Measurements from ENCODE around the gene BOD1L1. TPM values are rescaled to one million over a fixed set of nuclear protein-coding genes. Genes with fewer than 3 reads are reported as not detected.
A peak's percentile ranks its signal among the peaks of the same experiment; 100 is the strongest.

BOD1L1 gene
- total RNA-seq, 6 experiments from 2014 or later, result 22.9 to 24.9 (median 24.6) TPM

DNA sequence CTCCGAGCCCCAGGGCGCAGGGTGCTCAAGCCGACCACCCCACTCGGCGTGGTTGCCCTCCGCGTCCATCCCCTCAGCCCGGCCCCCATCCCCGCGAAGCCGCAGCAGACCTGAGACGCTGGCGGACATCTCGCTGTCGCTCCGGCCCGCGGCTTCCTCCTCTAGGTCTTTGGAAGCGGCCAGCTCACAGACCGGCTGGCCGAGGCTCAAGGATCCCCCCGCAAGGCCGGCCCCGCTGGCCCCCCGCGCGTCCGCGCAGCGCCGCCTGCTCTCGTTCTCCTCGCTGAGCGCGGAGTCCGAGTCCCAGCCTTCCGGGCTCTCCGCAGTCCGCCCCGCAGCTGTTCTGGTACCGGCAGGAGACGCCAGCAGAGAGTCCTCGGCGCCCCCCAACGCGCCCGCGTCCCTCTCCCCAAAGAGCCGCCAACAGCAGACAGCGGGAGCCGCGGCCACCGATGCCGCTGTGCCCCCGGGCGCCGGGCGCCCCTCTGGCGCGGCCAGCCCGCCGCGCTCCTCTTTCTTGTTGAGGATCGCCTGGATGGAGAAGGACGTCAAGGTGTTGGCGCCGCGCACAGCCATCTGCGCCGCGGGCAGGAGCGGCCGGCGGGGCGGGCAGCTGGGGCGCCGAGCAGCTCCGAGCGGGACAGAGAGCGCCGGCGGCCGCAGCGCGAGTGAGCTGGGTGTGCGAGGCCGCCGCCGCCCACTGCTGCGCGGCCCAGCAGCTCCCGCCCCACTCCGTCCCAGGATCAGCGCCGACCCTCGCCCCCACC is 83.5 kb downstream of the BOD1L1 start, which contains the start of gene NKX3-2:
Gene NKX3-2, minus strand, starts transcription at position 670 of the 767 bp plus-strand sequence. Its CDS starts 94 bp downstream, at position 576.
- Mint-ChIP-seq H3K9me3 (no peaks in the 10 kb centered on the region; the same call in 1 of the 2 replicates), H3K4me1 (ENCODE audit: low read depth) (peaks cover 38% of the 10 kb centered on the region), H3K4me3 (peak within 1 kb of the TSS; percentile 90), H3K36me3 (ENCODE audit: low read depth) (peaks cover 8% of the 10 kb centered on the region), H3K27ac (no peak within 1 kb of the TSS), H3K27me3 (ENCODE audit: insufficient read depth) (peaks cover 53% of the 10 kb centered on the region)
- TF ChIP-seq, protein P1, sequence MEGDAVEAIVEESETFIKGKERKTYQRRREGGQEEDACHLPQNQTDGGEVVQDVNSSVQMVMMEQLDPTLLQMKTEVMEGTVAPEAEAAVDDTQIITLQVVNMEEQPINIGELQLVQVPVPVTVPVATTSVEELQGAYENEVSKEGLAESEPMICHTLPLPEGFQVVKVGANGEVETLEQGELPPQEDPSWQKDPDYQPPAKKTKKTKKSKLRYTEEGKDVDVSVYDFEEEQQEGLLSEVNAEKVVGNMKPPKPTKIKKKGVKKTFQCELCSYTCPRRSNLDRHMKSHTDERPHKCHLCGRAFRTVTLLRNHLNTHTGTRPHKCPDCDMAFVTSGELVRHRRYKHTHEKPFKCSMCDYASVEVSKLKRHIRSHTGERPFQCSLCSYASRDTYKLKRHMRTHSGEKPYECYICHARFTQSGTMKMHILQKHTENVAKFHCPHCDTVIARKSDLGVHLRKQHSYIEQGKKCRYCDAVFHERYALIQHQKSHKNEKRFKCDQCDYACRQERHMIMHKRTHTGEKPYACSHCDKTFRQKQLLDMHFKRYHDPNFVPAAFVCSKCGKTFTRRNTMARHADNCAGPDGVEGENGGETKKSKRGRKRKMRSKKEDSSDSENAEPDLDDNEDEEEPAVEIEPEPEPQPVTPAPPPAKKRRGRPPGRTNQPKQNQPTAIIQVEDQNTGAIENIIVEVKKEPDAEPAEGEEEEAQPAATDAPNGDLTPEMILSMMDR (IDR thresholded peaks at IDR 0.05), result no peak
- no peak for DNase-seq

DNA sequence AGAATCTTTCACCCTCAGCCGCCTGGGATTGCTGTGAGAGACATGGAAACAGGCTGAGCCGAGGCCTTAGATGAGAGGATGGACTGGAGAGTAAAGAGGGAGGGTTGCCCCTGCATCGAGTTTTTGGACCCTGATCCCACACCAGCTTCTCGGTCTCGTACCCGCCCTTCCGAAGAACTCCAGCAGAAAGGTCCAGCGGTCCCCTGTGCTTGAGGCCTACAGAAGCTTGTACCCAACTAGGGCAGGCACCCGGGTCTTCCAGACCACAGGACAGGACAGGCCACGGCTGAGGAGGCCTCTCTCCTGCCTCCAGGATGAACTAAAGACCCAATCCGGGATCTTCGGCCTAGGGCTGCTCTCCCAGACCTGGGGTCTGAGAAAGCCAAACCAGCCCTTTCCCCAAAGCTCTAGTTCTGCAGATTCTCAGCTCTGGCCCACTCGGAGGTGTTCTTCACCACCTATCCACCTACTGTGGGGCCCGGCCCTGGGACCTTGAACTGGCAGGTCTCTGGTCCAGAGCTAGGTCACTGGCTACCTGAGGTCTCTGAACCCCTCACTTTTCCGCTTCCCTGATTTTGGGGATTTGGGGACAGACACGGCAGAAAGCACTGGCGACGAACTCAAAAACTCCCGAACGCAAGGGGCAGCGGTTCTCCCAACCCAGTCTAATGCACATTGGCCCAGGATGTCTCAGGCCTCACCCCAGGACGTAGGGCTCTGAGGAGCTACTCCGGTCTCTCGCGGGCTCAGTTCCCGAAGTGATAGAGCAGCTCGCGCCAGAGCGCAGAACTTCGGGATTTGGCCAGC is 84.3 kb downstream of the BOD1L1 start:
- no peak for DNase-seq
- H3K4me3 Mint-ChIP-seq, result peak overlapping the region; percentile 45

DNA sequence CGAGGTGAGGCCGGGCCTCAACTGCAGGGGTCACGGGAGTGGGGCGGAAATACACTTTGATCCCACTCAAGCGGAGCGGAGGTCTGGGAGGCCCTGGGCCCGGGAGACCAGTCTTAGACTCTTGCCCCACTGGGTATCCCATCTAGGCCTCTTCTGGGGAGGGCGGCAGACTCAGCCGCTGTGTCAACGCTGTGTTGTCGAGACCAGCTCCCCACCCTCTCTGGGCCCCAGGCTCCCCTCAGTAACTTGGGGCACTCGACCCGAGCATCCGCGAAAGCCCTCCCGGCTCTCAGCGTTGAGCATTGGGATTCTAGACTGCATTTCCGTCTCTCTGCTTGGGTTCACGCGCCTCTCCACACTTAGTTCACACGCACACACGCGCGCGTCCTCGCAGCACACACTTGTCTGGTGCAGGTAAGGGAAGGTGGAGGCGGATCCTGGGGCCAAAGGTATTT is 84.9 kb downstream of the BOD1L1 start:
- Mint-ChIP-seq H3K27me3 (ENCODE audit: insufficient read depth) (peaks cover 62% of the 10 kb centered on the region), H3K4me3 (no peak overlapping the region), H3K4me1 (ENCODE audit: low read depth) (peaks cover 40% of the 10 kb centered on the region), H3K9me3 (no peaks in the 10 kb centered on the region; the same call in 1 of the 2 replicates), H3K36me3 (ENCODE audit: low read depth) (peaks cover 13% of the 10 kb centered on the region), H3K27ac (no peak overlapping the region)
- TF ChIP-seq, protein P1 (IDR thresholded peaks at IDR 0.05), result no peak
- no peak for DNase-seq

More for the DNA sequence above, 84.3 kb downstream of the BOD1L1 start:
- peaks cover 56% of the 10 kb centered on the region for H3K27me3 Mint-ChIP-seq (ENCODE audit: insufficient read depth)
- peaks cover 40% of the 10 kb centered on the region for H3K4me1 Mint-ChIP-seq (ENCODE audit: low read depth)
- no peaks in the 10 kb centered on the region; the same call in 1 of the 2 replicates for H3K9me3 Mint-ChIP-seq
- H3K36me3 Mint-ChIP-seq (ENCODE audit: low read depth), result peaks cover 13% of the 10 kb centered on the region
- no peak overlapping the region for H3K27ac Mint-ChIP-seq
- TF ChIP-seq, protein P1 (IDR thresholded peaks at IDR 0.05), result no peak

DNA sequence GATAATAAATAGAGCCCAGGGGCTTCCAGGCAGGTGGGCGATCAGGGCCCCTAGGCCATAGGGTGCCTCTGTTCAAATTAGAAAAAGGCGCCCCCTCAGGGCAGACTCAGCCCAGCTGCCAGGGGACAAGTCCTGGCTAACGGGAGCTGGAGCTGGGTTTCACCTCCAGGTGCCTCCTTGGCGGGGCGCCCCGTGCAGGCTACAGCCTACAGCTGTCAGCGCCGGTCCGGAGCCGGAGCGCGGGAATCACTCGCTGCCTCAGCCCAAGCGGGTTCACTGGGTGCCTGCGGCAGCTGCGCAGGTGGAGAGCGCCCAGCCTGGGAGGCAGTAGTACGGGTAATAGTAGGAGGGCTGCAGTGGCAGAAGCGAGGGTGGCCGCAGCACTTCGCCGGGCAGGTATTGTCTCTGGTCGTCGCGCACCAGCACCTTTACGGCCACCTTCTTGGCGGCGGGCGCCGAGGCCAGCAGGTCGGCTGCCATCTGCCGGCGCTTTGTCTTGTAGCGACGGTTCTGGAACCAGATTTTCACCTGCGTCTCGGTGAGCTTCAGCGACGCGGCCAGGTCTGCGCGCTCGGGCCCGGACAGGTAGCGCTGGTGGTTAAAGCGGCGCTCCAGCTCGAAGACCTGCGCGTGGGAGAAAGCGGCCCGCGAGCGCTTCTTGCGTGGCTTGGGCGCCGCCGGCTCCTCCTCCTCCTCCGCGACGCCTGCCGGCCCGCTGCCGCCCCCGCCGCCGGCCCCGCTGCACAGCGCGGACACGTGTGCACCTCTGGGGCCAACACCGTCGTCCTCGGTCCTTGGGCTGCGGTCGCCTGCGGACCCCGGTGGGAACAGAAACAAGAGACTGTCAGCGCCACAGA is 85.6 kb downstream of the BOD1L1 start:
- Mint-ChIP-seq H3K9me3 (no peaks in the 10 kb centered on the region; the same call in 1 of the 2 replicates), H3K4me1 (ENCODE audit: low read depth) (peaks cover 38% of the 10 kb centered on the region), H3K4me3 (no peak overlapping the region), H3K27me3 (ENCODE audit: insufficient read depth) (peaks cover 67% of the 10 kb centered on the region), H3K36me3 (ENCODE audit: low read depth) (peaks cover 12% of the 10 kb centered on the region), H3K27ac (no peak overlapping the region)
- TF ChIP-seq, protein P1 (IDR thresholded peaks at IDR 0.05), result peak; percentile 44
- DNase-seq, result no peak

DNA sequence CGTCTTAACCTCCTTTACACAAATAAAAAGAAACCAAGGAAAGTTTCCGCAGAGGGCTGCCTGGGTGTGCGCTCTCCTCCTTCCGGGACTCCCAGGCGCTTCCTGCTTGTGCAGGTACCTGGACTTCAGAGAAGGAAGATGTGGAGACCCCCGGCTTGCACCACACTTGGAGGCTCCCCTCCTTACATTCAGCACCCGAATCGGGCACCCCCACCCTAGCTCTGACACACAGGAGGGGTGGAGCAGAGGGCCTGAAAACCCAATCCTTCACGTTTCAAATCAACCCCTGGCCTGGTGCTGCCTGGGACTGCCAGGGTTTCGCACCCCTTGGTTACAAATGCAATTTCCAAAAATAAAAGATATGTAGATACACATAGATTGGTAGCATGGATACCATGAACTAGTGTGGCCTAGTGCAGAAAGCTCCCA is 86.3 kb downstream of the BOD1L1 start:
- Mint-ChIP-seq H3K4me1 (ENCODE audit: low read depth) (peaks cover 31% of the 10 kb centered on the region), H3K36me3 (ENCODE audit: low read depth) (0 out of 2 replicates have a peak, but pooled peaks cover 5% of the 10 kb centered on the region), H3K27me3 (ENCODE audit: insufficient read depth) (peaks cover 67% of the 10 kb centered on the region), H3K4me3 (no peak overlapping the region), H3K9me3 (no peaks in the 10 kb centered on the region; the same call in 1 of the 2 replicates), H3K27ac (no peak overlapping the region)
- TF ChIP-seq, protein P1 (IDR thresholded peaks at IDR 0.05), result no peak
- DNase-seq, result no peak
